ENCODE measurements around the gene MMP17. TPM values are rescaled to one million over a fixed set of nuclear protein-coding genes. Genes with fewer than 3 reads are reported as not detected.

Gene MMP17
- total RNA-seq, 5 donors from 2014 or later (not counting 1 experiment from before 2014, with no cell fraction given), result 0.58 to 2.7 (median 1.2) TPM

DNA sequence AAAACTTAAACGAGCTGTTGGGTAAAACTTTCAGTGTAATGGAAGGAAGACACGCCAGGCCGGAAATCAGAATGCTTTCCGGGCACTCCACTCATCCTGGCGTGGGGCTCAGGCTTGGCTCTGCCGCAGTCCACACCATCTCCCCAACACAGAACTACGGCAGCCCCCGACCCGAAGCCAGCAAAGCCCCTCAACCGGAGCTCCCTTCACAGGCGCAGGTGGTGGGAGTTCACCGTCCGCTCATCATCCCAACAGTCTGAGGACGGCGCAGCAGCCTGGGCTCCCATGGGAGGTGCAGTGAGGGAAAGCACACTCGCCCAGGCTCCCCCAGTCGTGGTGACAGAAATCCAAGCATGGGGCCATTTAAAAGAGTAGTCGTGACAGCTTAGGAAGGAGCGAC, 11.0 kb upstream of the MMP17 start:
- ATAC-seq (replicated peaks in 1 of 4) (no peak), DNase-seq (no peak)
- Mint-ChIP-seq H3K27ac (no peak overlapping the region), H3K4me1 (peaks cover 0 to 2% (median 0%) of the 10 kb centered on the region in 3 donors), H3K36me3 (peaks cover 6% of the 10 kb centered on the region), H3K27me3 (peaks cover 0 to 12% of the 10 kb centered on the region in 2 donors), H3K9me3 (peaks cover 0 to 8% (median 6%) of the 10 kb centered on the region in 3 donors), H3K4me3 (no peak overlapping the region)
- CTCF ChIA-PET, result no interaction called here
- POLR2A ChIA-PET, result no interaction called here
- Histone ChIP-seq H3K27me3 (replicated peaks in 1 of 2; ENCODE audit: control insufficient read depth in 2 of 2, extremely low read depth in 1 of 2, insufficient read depth in 2 of 2, low read length in 1 of 2) (peaks cover 0 to 3% of the 10 kb centered on the region in 2 experiments), H3K9me3 (no peaks in the 10 kb centered on the region), H3K27ac (ENCODE audit: low read length) (no peak overlapping the region), H3K4me1 (ENCODE audit: control insufficient read depth in 1 of 2, extremely low read depth in 1 of 2, insufficient read depth in 2 of 2, low read length in 2 of 2) (no peaks in the 10 kb centered on the region), H3K4me3 (ENCODE audit: control insufficient read depth in 1 of 2, extremely low read depth in 1 of 2, low read length in 1 of 2) (no peak overlapping the region), H3K36me3 (ENCODE audit: control insufficient read depth in 2 of 2, extremely low read depth in 1 of 2, insufficient read depth in 1 of 2, low read length in 1 of 2) (no peaks in the 10 kb centered on the region)
- WGBS (ENCODE audit: insufficient coverage), result 94% methylated on average over 13 of the region's 19 CpGs

DNA sequence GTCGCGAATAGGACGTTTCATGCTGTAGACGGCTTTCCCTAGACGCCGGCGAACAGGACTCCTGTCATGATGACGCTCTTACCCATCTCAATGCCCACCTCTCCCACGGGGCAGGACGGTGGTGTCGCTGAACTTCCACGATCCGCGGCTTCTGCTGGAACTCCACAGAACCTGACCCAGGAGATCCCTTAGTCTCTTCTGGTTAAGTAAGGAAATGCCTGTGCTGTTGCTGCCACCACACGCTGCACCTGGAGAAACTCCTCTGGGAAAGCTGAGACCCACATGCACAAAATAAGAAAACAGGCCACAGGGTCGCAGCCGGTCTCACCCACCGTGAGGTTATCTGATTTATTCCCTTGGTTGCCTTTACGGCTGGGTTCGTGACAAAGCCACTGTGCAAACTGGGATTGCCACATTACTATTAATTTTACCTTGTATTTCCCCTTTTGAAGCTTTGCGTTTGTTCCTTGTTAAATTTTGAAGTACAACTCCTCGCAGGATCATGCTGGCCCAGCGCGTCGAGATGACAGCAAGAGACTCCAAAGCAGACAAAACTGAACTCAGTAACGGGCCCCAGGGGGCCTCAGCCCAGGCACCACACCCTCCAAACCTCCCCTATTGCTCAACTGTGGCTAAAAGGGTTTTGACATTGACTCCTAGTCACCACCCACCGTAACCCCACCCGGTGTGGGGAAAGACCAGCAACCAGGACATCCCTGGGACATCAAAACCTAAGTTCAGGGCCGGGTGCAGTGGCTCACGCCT, 9.2 kb upstream of the MMP17 start:
- no peaks in the 10 kb centered on the region for H3K36me3 ChIP-seq (ENCODE audit: control insufficient read depth in 2 of 2, extremely low read depth in 1 of 2, insufficient read depth in 1 of 2, low read length in 1 of 2)
- peaks cover 0 to 13% of the 10 kb centered on the region in 2 experiments for H3K27me3 ChIP-seq (replicated peaks in 1 of 2; ENCODE audit: control insufficient read depth in 2 of 2, extremely low read depth in 1 of 2, insufficient read depth in 2 of 2, low read length in 1 of 2)
- Mint-ChIP-seq H3K27ac (no peak overlapping the region), H3K4me3 (no peak overlapping the region), H3K4me1 (peaks cover 0 to 2% (median 0%) of the 10 kb centered on the region in 3 donors), H3K36me3 (no peaks in the 10 kb centered on the region), H3K9me3 (no peaks in the 10 kb centered on the region), H3K27me3 (peaks cover 0 to 12% of the 10 kb centered on the region in 2 donors)
- no peak overlapping the region for H3K4me3 ChIP-seq (ENCODE audit: control insufficient read depth in 1 of 2, extremely low read depth in 1 of 2, low read length in 1 of 2)
- ATAC-seq (replicated peaks in 1 of 4) (no peak), DNase-seq (peak in 1 of 35 experiments; percentile 20)
- ChIA-PET POLR2A (no interaction called here), CTCF (no interaction called here)
- no peak overlapping the region for H3K27ac ChIP-seq (ENCODE audit: low read length)
- 88% methylated on average over 23 of the region's 30 CpGs for WGBS (ENCODE audit: insufficient coverage)
- no peaks in the 10 kb centered on the region for H3K4me1 ChIP-seq (ENCODE audit: control insufficient read depth in 1 of 2, extremely low read depth in 1 of 2, insufficient read depth in 2 of 2, low read length in 2 of 2)
- no peaks in the 10 kb centered on the region for H3K9me3 ChIP-seq

DNA sequence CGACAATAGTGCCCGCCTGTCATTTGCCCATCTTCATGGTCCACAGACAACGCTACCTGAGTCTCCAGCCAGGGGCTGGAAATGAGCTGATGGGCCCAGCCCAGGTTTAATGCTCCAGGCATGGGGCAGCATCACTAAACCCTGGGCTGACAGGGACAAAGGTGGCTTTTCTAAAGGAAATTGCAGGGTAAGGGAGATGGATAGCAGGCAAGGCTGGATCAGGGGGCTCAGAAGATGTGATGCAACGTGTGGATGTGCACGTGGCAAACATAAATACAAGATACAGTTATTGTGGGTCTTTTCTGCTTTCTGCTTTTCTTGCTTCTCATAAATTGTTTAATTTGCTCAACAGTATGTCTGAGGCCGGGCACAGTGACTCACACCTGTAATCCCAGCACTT, 3.7 kb upstream of the MMP17 start:
- H3K27me3 Mint-ChIP-seq, result peaks cover 27 to 37% of the 10 kb centered on the region in 2 donors
- CTCF ChIA-PET, result no interaction called here
- no peak overlapping the region for H3K27ac ChIP-seq (ENCODE audit: low read length)
- POLR2A ChIA-PET, result no interaction called here
- H3K9me3 Mint-ChIP-seq, result no peaks in the 10 kb centered on the region
- DNase-seq, result no peak
- no peak overlapping the region for H3K27ac Mint-ChIP-seq
- 90% methylated on average over 6 of the region's 6 CpGs for WGBS (ENCODE audit: insufficient coverage)
- no peaks in the 10 kb centered on the region for H3K36me3 Mint-ChIP-seq
- peaks cover 0 to 49% of the 10 kb centered on the region in 2 experiments for H3K27me3 ChIP-seq (replicated peaks in 1 of 2; ENCODE audit: control insufficient read depth in 2 of 2, extremely low read depth in 1 of 2, insufficient read depth in 2 of 2, low read length in 1 of 2)
- H3K36me3 ChIP-seq (ENCODE audit: control insufficient read depth in 2 of 2, extremely low read depth in 1 of 2, insufficient read depth in 1 of 2, low read length in 1 of 2), result no peaks in the 10 kb centered on the region
- peaks cover 3 to 18% (median 8%) of the 10 kb centered on the region in 3 donors for H3K4me1 Mint-ChIP-seq
- no peak overlapping the region for H3K4me3 ChIP-seq (ENCODE audit: control insufficient read depth in 1 of 2, extremely low read depth in 1 of 2, low read length in 1 of 2)
- no peak overlapping the region for H3K4me3 Mint-ChIP-seq
- no peaks in the 10 kb centered on the region for H3K9me3 ChIP-seq
- no peak for ATAC-seq (replicated peaks in 1 of 4)
- H3K4me1 ChIP-seq (ENCODE audit: control insufficient read depth in 1 of 2, extremely low read depth in 1 of 2, insufficient read depth in 2 of 2, low read length in 2 of 2), result peaks cover 5 to 10% of the 10 kb centered on the region in 2 experiments

DNA sequence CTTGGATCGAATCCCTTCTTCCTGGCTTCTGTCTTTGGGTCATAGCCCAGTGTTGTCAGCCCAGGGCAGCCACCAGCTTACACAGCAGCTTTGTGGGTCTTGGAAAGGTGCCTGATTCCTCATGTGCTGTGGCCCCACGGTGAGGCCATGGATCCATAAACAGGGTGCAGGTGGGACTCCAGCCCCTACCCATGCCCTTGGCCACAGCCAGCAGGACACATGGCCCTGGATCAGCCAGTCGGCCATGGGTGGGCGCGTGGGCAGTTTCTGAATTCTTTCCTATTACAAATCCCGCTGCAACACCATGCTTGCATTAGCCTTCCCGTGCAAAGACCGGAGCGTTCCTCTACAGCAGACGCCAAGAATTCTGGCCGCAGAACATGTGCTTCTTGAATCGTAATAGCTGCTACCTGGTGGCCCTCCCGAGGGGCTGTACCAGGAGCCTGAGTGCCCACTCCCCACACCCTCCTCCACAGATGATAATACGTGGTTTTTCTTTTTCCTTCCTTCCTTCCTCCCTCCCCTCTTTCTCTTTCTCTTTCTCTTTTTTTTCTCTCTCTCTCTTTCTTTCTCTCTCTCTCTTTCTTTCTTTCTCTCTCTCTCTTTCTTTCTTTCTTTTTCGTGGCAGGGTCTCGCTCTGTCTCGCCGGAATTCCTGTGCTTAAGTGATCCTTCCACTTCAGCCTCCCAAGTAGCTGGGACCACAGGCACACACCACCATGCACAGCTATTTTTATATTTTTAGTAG, 2.9 kb upstream of the MMP17 start:
- no peaks in the 10 kb centered on the region for H3K36me3 Mint-ChIP-seq
- Histone ChIP-seq H3K27ac (ENCODE audit: low read length) (no peak overlapping the region), H3K9me3 (no peaks in the 10 kb centered on the region), H3K4me3 (ENCODE audit: control insufficient read depth in 1 of 2, extremely low read depth in 1 of 2, low read length in 1 of 2) (no peak overlapping the region), H3K36me3 (ENCODE audit: control insufficient read depth in 2 of 2, extremely low read depth in 1 of 2, insufficient read depth in 1 of 2, low read length in 1 of 2) (no peaks in the 10 kb centered on the region), H3K4me1 (ENCODE audit: control insufficient read depth in 1 of 2, extremely low read depth in 1 of 2, insufficient read depth in 2 of 2, low read length in 2 of 2) (peaks cover 8 to 18% of the 10 kb centered on the region in 2 experiments), H3K27me3 (replicated peaks in 1 of 2; ENCODE audit: control insufficient read depth in 2 of 2, extremely low read depth in 1 of 2, insufficient read depth in 2 of 2, low read length in 1 of 2) (peaks cover 0 to 57% of the 10 kb centered on the region in 2 experiments)
- H3K4me3 Mint-ChIP-seq, result no peak overlapping the region
- 70% methylated on average over 14 of the region's 18 CpGs for WGBS (ENCODE audit: insufficient coverage)
- no peaks in the 10 kb centered on the region for H3K9me3 Mint-ChIP-seq
- ATAC-seq (replicated peaks in 1 of 4) (no peak), DNase-seq (no peak)
- no peak overlapping the region for H3K27ac Mint-ChIP-seq
- peaks cover 5 to 18% (median 8%) of the 10 kb centered on the region in 3 donors for H3K4me1 Mint-ChIP-seq
- ChIA-PET CTCF (interaction anchor here in 1 of 2 donors (0.7 kb wide), 1 partner anchor 375 kb away, joined by 5 read pairs; no protein-coding TSS in a partner anchor), POLR2A (no interaction called here)
- H3K27me3 Mint-ChIP-seq, result peaks cover 28 to 40% of the 10 kb centered on the region in 2 donors

DNA sequence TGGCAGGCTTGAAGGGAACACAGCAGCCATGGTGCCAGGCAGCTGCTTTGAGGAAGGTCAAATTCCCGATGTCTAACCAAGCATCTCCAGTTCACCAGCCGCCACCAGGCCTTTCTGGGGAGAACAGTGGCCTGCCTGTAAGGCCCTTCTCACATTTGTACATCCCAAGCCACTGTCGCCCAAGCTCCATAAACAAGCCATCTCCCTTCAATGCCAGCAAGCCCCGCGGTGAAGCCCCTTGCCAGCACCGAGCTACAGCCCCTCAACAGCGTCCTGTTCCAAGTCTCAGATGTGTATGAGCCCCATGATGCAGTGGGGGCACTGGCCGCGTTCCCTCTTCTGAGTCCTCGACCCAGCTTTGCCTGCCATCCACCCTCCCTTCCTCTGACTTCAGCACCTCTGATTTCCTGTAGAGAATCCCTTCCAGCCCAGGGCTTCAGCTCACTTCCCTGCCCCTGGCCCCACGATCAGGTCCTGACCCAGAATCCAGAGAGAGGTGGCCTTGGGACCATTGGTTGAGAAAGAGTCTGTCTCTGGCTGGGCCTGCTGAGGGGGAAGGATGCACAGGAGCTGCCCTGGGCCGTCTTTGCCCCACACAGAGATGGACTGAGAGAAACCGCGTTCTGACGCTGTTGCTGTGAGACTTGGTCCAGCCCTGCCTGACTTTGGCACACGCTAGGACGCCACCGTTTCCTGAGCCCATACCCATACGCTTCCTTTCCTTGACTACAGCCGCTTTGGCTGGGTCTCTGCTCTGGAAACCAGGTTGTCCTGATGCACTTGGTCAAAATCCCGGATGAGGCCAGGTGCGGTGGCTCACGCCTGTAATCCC, 1.9 kb upstream of the MMP17 start:
- DNase-seq, result no peak
- ChIA-PET CTCF (interaction anchor here in 1 of 2 donors (0.7 kb wide), 1 partner anchor 374 kb away, joined by 5 read pairs; no protein-coding TSS in a partner anchor), POLR2A (no interaction called here)
- H3K4me3 Mint-ChIP-seq, result peak overlapping the region; percentile 39 to 63 (median 49)
- no peak for ATAC-seq (replicated peaks in 1 of 4)
- no peak overlapping the region for H3K4me3 ChIP-seq (ENCODE audit: control insufficient read depth in 1 of 2, extremely low read depth in 1 of 2, low read length in 1 of 2)
- no peaks in the 10 kb centered on the region for H3K36me3 ChIP-seq (ENCODE audit: control insufficient read depth in 2 of 2, extremely low read depth in 1 of 2, insufficient read depth in 1 of 2, low read length in 1 of 2)
- WGBS (ENCODE audit: insufficient coverage), result 87% methylated on average over 22 of the region's 23 CpGs
- H3K36me3 Mint-ChIP-seq, result no peaks in the 10 kb centered on the region
- H3K27ac ChIP-seq (ENCODE audit: low read length), result no peak overlapping the region
- no peaks in the 10 kb centered on the region for H3K9me3 Mint-ChIP-seq
- H3K4me1 ChIP-seq (ENCODE audit: control insufficient read depth in 1 of 2, extremely low read depth in 1 of 2, insufficient read depth in 2 of 2, low read length in 2 of 2), result peaks cover 11 to 28% of the 10 kb centered on the region in 2 experiments
- peaks cover 31 to 46% of the 10 kb centered on the region in 2 donors for H3K27me3 Mint-ChIP-seq
- H3K4me1 Mint-ChIP-seq, result peaks cover 10 to 24% (median 13%) of the 10 kb centered on the region in 3 donors
- no peaks in the 10 kb centered on the region for H3K9me3 ChIP-seq
- H3K27me3 ChIP-seq (replicated peaks in 1 of 2; ENCODE audit: control insufficient read depth in 2 of 2, extremely low read depth in 1 of 2, insufficient read depth in 2 of 2, low read length in 1 of 2), result peaks cover 0 to 66% of the 10 kb centered on the region in 2 experiments
- no peak overlapping the region for H3K27ac Mint-ChIP-seq

All from T-cell (primary cell).